Tibial nerve (tissue), 4 donors: ENCODE measurements around the gene STK33. TPM values are rescaled to one million over a fixed set of nuclear protein-coding genes. Genes with fewer than 3 reads are reported as not detected.

Source experiments
- DNase-seq, 2 donors: peaks; one replicate each; pipeline ENCODE4 v3.0.0-alpha.2; 2019; ENCODE audit warnings: low spot score in 2 of 2
- H3K27ac ChIP-seq, 4 donors: fragments of 200-600 bp; sonication (generic) in 3 of 4; one replicate each; pipeline ENCODE4 v1.5.1; 2017 to 2019; ENCODE audit warnings: mild to moderate bottlenecking in 1 of 4
- H3K27me3 ChIP-seq, 2 donors: fragments of 200-600 bp; sonication (generic) in 1 of 2; one replicate each; pipeline versions ENCODE4 v1.5.1 to v1.6.0; 2017 to 2019
- H3K36me3 ChIP-seq, 3 donors: fragments of 200-600 bp; sonication (generic); one replicate each; pipeline ENCODE4 v1.5.1; 2018 to 2019
- H3K4me1 ChIP-seq, 4 donors: fragments of 200-600 bp; sonication (generic) in 3 of 4; one replicate each; pipeline ENCODE4 v1.5.1; 2017 to 2019
- H3K4me3 ChIP-seq, 4 donors: fragments of 200-600 bp; sonication (generic) in 3 of 4; one replicate each; pipeline ENCODE4 v1.5.1; 2017 to 2019; ENCODE audit warnings: mild to moderate bottlenecking in 1 of 4, moderate library complexity in 1 of 4
- H3K9me3 ChIP-seq, 4 donors: fragments of 200-600 bp; sonication (generic) in 3 of 4; one replicate each; pipeline ENCODE4 v1.5.1; 2017 to 2019
- EP300 ChIP-seq, 2 donors: sonication (generic); formaldehyde crosslinking; IDR thresholded peaks; one replicate each; pipeline ENCODE4 v1.6.1; 2017; ENCODE audit warnings: antibody characterized with exemption in 2 of 2, mild to moderate bottlenecking in 1 of 2
- POLR2A ChIP-seq, 2 donors: fragments of 450-650 bp; IDR thresholded peaks; one replicate each; pipeline ENCODE4 v1.6.1; 2017; ENCODE audit warnings: antibody characterized with exemption in 2 of 2, mild to moderate bottlenecking in 2 of 2, moderate library complexity in 2 of 2
- WGBS, 2 donors: methylation state at CpG; one replicate each; pipeline ENCODE4 v1.1.5; 2018; 5-methylcytosine and 5-hydroxymethylcytosine counted together
- total RNA-seq, 4 donors: library from RNA; depleted of rRNA; stranded (reverse); fragments of >200 nt; gene quantifications; one replicate each; pipeline ENCODE4 v1.1.0, GENCODE V29; 2016
- TF ChIP-seq, protein P1 (sequence below), 5 experiments: fragments of 200-600 bp in 3 of 5; fragments of 450-650 bp in 2 of 5; sonication (generic) in 3 of 5; IDR thresholded peaks; one replicate each; pipeline ENCODE4 v1.5.1; 2016 to 2019; ENCODE audit warnings: antibody characterized with exemption in 5 of 5, mild to moderate bottlenecking in 3 of 5, moderate library complexity in 2 of 5

STK33 gene
- total RNA-seq, 4 donors from 2014 or later: 3.6 to 6.8 (median 5.0) TPM

DNA sequence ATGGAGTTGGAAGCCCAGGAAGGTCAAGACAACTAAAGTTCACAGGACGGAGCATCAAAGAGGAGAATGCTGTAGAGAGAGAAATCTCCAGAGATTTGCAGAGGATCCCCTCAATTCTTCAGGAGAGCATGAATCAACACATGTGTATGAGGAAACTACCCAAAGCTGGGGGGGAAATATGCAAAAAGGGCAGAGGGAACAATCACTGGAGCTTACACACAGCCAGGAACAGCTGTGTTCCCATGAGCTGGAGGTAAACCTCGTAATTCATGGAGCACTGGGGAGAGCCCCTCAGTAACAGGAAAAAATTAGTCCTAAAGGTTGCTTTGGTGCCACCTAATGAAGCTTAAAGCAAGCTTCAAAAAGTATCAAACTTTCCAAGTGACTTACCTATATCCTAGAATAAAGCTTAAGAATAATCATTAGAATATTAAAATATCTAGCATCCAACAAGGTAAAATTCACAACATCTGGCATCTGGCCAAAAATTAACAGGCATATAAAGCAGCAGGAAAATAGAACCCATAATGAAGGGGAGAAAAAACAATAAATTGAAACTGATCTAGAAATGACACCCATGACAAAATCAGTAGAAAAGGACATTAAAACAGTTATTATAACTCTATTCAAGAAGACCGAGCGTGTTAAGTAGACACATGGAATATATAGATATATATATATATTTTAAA is 134.2 kb downstream of the STK33 start:
- Histone ChIP-seq H3K9me3 (no peaks in the 10 kb centered on the region), H3K4me3 (no peak overlapping the region), H3K36me3 (no peaks in the 10 kb centered on the region), H3K27me3 (no peaks in the 10 kb centered on the region), H3K27ac (no peak overlapping the region), H3K4me1 (no peaks in the 10 kb centered on the region)
- no peak for DNase-seq
- no peak for TF ChIP-seq POLR2A (IDR thresholded peaks at IDR 0.05)
- TF ChIP-seq EP300 (IDR thresholded peaks at IDR 0.05): no peak
- WGBS, 2 donors: 80 to 83% methylated on average over 4 of the region's 4 CpGs

DNA sequence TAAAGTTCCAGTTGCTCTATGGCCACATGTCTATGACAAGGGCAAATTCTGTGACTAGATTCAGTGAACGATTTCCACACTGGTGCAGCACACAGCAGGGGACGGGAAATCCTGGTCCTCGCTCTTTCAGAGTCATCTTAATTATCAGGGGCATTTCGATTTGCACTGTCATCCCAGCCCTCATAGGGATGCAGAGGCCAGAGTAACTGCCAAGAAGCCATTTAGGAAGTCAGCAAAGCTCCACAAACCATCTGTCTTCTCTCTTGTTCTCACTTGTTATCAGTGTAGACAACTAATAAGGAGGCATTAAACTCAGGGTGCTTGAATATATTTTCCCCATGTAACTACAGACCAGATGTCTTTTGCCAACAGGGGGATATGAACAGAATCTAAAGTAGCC is 151.7 kb downstream of the STK33 start:
- H3K36me3 ChIP-seq: no peaks in the 10 kb centered on the region
- DNase-seq: no peak
- H3K27ac ChIP-seq: no peak overlapping the region
- no peak overlapping the region for H3K4me3 ChIP-seq
- no peaks in the 10 kb centered on the region for H3K9me3 ChIP-seq
- WGBS, 2 donors: 26 to 44% methylated on average over 4 of the region's 4 CpGs
- H3K4me1 ChIP-seq: no peaks in the 10 kb centered on the region
- TF ChIP-seq, protein P1, sequence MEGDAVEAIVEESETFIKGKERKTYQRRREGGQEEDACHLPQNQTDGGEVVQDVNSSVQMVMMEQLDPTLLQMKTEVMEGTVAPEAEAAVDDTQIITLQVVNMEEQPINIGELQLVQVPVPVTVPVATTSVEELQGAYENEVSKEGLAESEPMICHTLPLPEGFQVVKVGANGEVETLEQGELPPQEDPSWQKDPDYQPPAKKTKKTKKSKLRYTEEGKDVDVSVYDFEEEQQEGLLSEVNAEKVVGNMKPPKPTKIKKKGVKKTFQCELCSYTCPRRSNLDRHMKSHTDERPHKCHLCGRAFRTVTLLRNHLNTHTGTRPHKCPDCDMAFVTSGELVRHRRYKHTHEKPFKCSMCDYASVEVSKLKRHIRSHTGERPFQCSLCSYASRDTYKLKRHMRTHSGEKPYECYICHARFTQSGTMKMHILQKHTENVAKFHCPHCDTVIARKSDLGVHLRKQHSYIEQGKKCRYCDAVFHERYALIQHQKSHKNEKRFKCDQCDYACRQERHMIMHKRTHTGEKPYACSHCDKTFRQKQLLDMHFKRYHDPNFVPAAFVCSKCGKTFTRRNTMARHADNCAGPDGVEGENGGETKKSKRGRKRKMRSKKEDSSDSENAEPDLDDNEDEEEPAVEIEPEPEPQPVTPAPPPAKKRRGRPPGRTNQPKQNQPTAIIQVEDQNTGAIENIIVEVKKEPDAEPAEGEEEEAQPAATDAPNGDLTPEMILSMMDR (IDR thresholded peaks at IDR 0.05): no peak
- TF ChIP-seq EP300 (IDR thresholded peaks at IDR 0.05) (no peak), POLR2A (IDR thresholded peaks at IDR 0.05) (no peak)
- no peaks in the 10 kb centered on the region for H3K27me3 ChIP-seq

DNA sequence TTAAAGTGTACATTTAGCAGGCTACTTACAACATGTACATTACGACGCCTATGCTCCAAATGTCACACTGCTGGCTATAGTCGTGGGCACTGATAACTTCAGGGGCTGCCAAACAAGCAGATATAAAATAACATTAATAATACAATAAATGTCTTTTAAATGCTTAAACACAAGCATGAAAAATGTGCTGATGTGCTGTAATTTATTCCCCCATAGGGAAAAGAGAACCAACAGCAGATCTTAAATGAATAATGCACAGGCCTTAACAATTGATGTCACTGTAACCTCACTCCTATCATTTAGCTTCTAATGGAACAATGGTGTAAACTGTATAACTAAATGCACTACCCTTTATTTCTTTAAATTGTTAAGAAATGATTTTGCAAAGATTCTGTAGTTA is 153.4 kb downstream of the STK33 start:
- no peak for TF ChIP-seq EP300 (IDR thresholded peaks at IDR 0.05)
- TF ChIP-seq POLR2A (IDR thresholded peaks at IDR 0.05): no peak
- TF ChIP-seq, protein P1 (IDR thresholded peaks at IDR 0.05): no peak
- 71% methylated on average over 3 of the region's 3 CpGs for WGBS, 2 donors
- Histone ChIP-seq H3K4me1 (no peaks in the 10 kb centered on the region), H3K9me3 (no peaks in the 10 kb centered on the region), H3K4me3 (no peak overlapping the region), H3K36me3 (no peaks in the 10 kb centered on the region), H3K27me3 (no peaks in the 10 kb centered on the region), H3K27ac (no peak overlapping the region)
- no peak for DNase-seq

DNA sequence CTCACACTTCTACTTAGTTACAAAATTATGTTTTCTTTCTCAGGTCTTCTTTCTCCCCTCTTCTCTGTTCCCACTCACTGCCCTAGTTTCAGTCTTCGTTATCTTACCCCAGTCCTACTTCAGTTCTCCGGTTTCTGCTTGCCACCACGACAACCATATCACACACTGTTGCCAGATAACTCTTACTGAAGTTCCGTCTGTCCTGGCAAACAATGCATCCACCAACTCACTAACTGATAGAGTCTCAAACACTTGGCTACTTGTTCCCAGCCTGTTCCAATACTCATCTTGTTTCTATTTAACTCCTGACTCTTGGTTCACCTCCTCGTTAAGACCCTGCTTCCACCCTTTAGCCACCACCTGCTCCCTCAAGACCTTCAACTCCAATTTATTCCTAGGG is 164.5 kb downstream of the STK33 start:
- no peaks in the 10 kb centered on the region for H3K27me3 ChIP-seq
- DNase-seq: no peak
- TF ChIP-seq, protein P1 (IDR thresholded peaks at IDR 0.05): no peak
- TF ChIP-seq POLR2A (IDR thresholded peaks at IDR 0.05): no peak
- TF ChIP-seq EP300 (IDR thresholded peaks at IDR 0.05): no peak
- H3K4me1 ChIP-seq: no peaks in the 10 kb centered on the region
- no peaks in the 10 kb centered on the region for H3K36me3 ChIP-seq
- no peak overlapping the region for H3K27ac ChIP-seq
- 76 to 78% methylated on average over 5 of the region's 5 CpGs for WGBS, 2 donors
- H3K4me3 ChIP-seq: no peak overlapping the region
- no peaks in the 10 kb centered on the region for H3K9me3 ChIP-seq

DNA sequence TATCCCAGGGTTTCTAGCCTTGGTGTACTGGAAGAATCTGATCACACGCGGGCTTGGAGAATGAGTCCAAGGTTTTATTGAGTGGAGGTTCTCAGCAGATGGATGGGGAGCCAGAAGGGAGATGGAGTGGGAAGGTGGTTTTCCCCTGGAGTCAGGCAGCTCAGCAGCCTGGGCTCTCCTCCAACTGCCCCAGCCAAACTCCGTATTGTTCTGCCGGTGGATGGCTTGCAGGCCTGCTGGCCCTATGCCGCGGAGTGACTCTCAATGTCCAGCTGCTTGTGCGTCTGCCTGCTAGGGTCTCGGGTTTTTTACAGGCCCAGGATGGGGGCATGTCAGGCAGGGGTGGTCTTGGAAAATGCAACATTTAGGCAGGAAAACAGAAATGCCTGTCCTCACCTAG is 168.0 kb downstream of the STK33 start:
- no peaks in the 10 kb centered on the region for H3K4me1 ChIP-seq
- H3K27ac ChIP-seq: no peak overlapping the region
- whole genome bisulfite sequencing, 2 donors: 92 to 97% methylated on average over 5 to 8 of the region's 8 CpGs
- no peaks in the 10 kb centered on the region for H3K9me3 ChIP-seq
- no peak overlapping the region for H3K4me3 ChIP-seq
- no peaks in the 10 kb centered on the region for H3K27me3 ChIP-seq
- no peaks in the 10 kb centered on the region for H3K36me3 ChIP-seq
- DNase-seq: no peak
- TF ChIP-seq POLR2A (IDR thresholded peaks at IDR 0.05) (no peak), EP300 (IDR thresholded peaks at IDR 0.05) (no peak)
- TF ChIP-seq, protein P1 (IDR thresholded peaks at IDR 0.05): no peak
